GM12874 (cell line): Measurements from ENCODE around the gene AHCY.

Source experiments
- CTCF ChIP-seq: IDR thresholded peaks from 2 replicates; pipeline ENCODE4 v1.5.1; 2011; ENCODE audit warnings: low read depth, mild to moderate bottlenecking, control low read depth, low read length, moderate library complexity; ENCODE audit not compliant: insufficient read depth

Gene AHCY

GRCh38 chr20:34322267-34323105, 19.3 kb upstream of the AHCY start:
- TF ChIP-seq CTCF: no peak

GRCh38 chr20:34320861-34321260, 17.7 kb upstream of the AHCY start:
- TF ChIP-seq CTCF: no peak

GRCh38 chr20:34318609-34319443, 15.7 kb upstream of the AHCY start:
- TF ChIP-seq CTCF: no peak

- TF ChIP-seq CTCF: no peak
These were observed 13.2 kb upstream of the AHCY start for GRCh38 chr20:34316196-34316814.

- no peak for TF ChIP-seq CTCF
These were observed 12.1 kb upstream of the AHCY start for GRCh38 chr20:34315236-34315635.

- TF ChIP-seq CTCF: peak; percentile 100
These were observed 9.5 kb upstream of the AHCY start for GRCh38 chr20:34312544-34313217.
